Measurements from ENCODE around the gene KIF26B. TPM values are rescaled to one million over a fixed set of nuclear protein-coding genes. Genes with fewer than 3 reads are reported as not detected.
"Not testable (repeated sequence)": the region's sequence is repeated elsewhere in the genome, so short reads cannot be mapped to it uniquely, and the experiment has no call there.

The KIF26B gene
- total and polyA plus RNA-seq, 5 donors, result 0.11 to 0.41 (median 0.29) TPM

- Histone ChIP-seq H3K9me3 (ENCODE audit: control insufficient read depth, low read length) (no peaks in the 10 kb centered on the region), H3K4me1 (ENCODE audit: control insufficient read depth, insufficient read depth, low read length) (no peaks in the 10 kb centered on the region), H3K4me3 (ENCODE audit: low read length) (no peak overlapping the region), H3K27ac (ENCODE audit: low read length) (no peak overlapping the region), H3K27me3 (ENCODE audit: control insufficient read depth, insufficient read depth) (no peaks in the 10 kb centered on the region)
- intact Hi-C loops (cut with DNase I), result no loop called here
- ATAC-seq (peak in 1 of 2 donors; percentile 93), DNase-seq (peak in 1 of 3 donors; percentile 36)
- WGBS, result 56% methylated on average over 25 of the region's 25 CpGs
Observed at GRCh38 chr1:245345191-245345884, 190.6 kb downstream of the KIF26B start.

GRCh38 chr1:245348626-245349025 is 193.8 kb downstream of the KIF26B start:
- no peaks in the 10 kb centered on the region for H3K9me3 ChIP-seq (ENCODE audit: control insufficient read depth, low read length)
- H3K27ac ChIP-seq (ENCODE audit: low read length), result no peak overlapping the region
- no peaks in the 10 kb centered on the region for H3K27me3 ChIP-seq (ENCODE audit: control insufficient read depth, insufficient read depth)
- 92% methylated on average over 9 of the region's 9 CpGs for WGBS
- ATAC-seq (no peak), DNase-seq (no peak)
- intact Hi-C loops (cut with DNase I), result no loop called here
- no peaks in the 10 kb centered on the region for H3K4me1 ChIP-seq (ENCODE audit: control insufficient read depth, insufficient read depth, low read length)
- no peak overlapping the region for H3K4me3 ChIP-seq (ENCODE audit: low read length)

GRCh38 chr1:245353411-245353810 is 198.6 kb downstream of the KIF26B start:
- Histone ChIP-seq H3K9me3 (ENCODE audit: control insufficient read depth, low read length) (no peaks in the 10 kb centered on the region), H3K27ac (ENCODE audit: low read length) (no peak overlapping the region), H3K4me3 (ENCODE audit: low read length) (no peak overlapping the region), H3K27me3 (ENCODE audit: control insufficient read depth, insufficient read depth) (no peaks in the 10 kb centered on the region), H3K4me1 (ENCODE audit: control insufficient read depth, insufficient read depth, low read length) (no peaks in the 10 kb centered on the region)
- intact Hi-C loops (cut with DNase I), result no loop called here
- ATAC-seq, result no peak
- no peak for DNase-seq
- 87% methylated on average over 7 of the region's 7 CpGs for WGBS

- no peak overlapping the region for H3K4me3 ChIP-seq (ENCODE audit: low read length)
- no peaks in the 10 kb centered on the region for H3K27me3 ChIP-seq (ENCODE audit: control insufficient read depth, insufficient read depth)
- DNase-seq (no peak), ATAC-seq (no peak)
- WGBS, result 92% methylated on average over 19 of the region's 19 CpGs
- intact Hi-C loops (cut with DNase I), result no loop called here
- no peaks in the 10 kb centered on the region for H3K4me1 ChIP-seq (ENCODE audit: control insufficient read depth, insufficient read depth, low read length)
- H3K27ac ChIP-seq (ENCODE audit: low read length), result no peak overlapping the region
- no peaks in the 10 kb centered on the region for H3K9me3 ChIP-seq (ENCODE audit: control insufficient read depth, low read length)
Observed at GRCh38 chr1:245353915-245354775, 199.4 kb downstream of the KIF26B start.

GRCh38 chr1:245355851-245356630 is 201.3 kb downstream of the KIF26B start:
- H3K27me3 ChIP-seq (ENCODE audit: control insufficient read depth, insufficient read depth); ATAC-seq; H3K4me1 ChIP-seq (ENCODE audit: control insufficient read depth, insufficient read depth, low read length); H3K27ac ChIP-seq (ENCODE audit: low read length); DNase-seq; H3K4me3 ChIP-seq (ENCODE audit: low read length); intact Hi-C loops (cut with DNase I); H3K9me3 ChIP-seq (ENCODE audit: control insufficient read depth, low read length): not testable (repeated sequence)
- WGBS, result 92% methylated on average over 14 of the region's 14 CpGs

GRCh38 chr1:245356891-245357585 is 202.3 kb downstream of the KIF26B start:
- Histone ChIP-seq H3K27ac (ENCODE audit: low read length) (no peak overlapping the region), H3K4me1 (ENCODE audit: control insufficient read depth, insufficient read depth, low read length) (no peaks in the 10 kb centered on the region), H3K27me3 (ENCODE audit: control insufficient read depth, insufficient read depth) (no peaks in the 10 kb centered on the region), H3K9me3 (ENCODE audit: control insufficient read depth, low read length) (no peaks in the 10 kb centered on the region), H3K4me3 (ENCODE audit: low read length) (no peak overlapping the region)
- intact Hi-C loops (cut with DNase I), result no loop called here
- ATAC-seq (no peak), DNase-seq (no peak)
- 91% methylated on average over 10 of the region's 10 CpGs for WGBS

- ATAC-seq; H3K9me3 ChIP-seq (ENCODE audit: control insufficient read depth, low read length); H3K27me3 ChIP-seq (ENCODE audit: control insufficient read depth, insufficient read depth); H3K4me3 ChIP-seq (ENCODE audit: low read length); H3K4me1 ChIP-seq (ENCODE audit: control insufficient read depth, insufficient read depth, low read length); intact Hi-C loops (cut with DNase I); DNase-seq; H3K27ac ChIP-seq (ENCODE audit: low read length): not testable (repeated sequence)
- WGBS, result 94% methylated on average over 12 of the region's 12 CpGs
Observed at GRCh38 chr1:245359101-245359680, 204.4 kb downstream of the KIF26B start.

GRCh38 chr1:245361065-245361464 is 206.3 kb downstream of the KIF26B start:
- WGBS, result 94% methylated on average over 11 of the region's 11 CpGs

GRCh38 chr1:245361951-245362350 is 207.2 kb downstream of the KIF26B start:
- DNase-seq, result no peak
- intact Hi-C loops (cut with DNase I), result loop anchor here in 1 of 4 donors (10.0 kb wide), 1 partner anchor 207 kb away; the partner anchor contains the start of gene KIF26B
- 95% methylated on average over 15 of the region's 15 CpGs for WGBS
- no peak overlapping the region for H3K4me3 ChIP-seq (ENCODE audit: low read length)
- H3K27me3 ChIP-seq (ENCODE audit: control insufficient read depth, insufficient read depth), result no peaks in the 10 kb centered on the region
- no peak overlapping the region for H3K27ac ChIP-seq (ENCODE audit: low read length)
- no peak for ATAC-seq
- no peaks in the 10 kb centered on the region for H3K9me3 ChIP-seq (ENCODE audit: control insufficient read depth, low read length)
- H3K4me1 ChIP-seq (ENCODE audit: control insufficient read depth, insufficient read depth, low read length), result no peaks in the 10 kb centered on the region

More at GRCh38 chr1:245361065-245361464, 206.3 kb downstream of the KIF26B start:
- H3K27ac ChIP-seq (ENCODE audit: low read length), result no peak overlapping the region
- H3K9me3 ChIP-seq (ENCODE audit: control insufficient read depth, low read length), result no peaks in the 10 kb centered on the region
- no peak for ATAC-seq
- intact Hi-C loops (cut with DNase I), result loop anchor here in 1 of 4 donors (10.0 kb wide), 1 partner anchor 206 kb away; the partner anchor contains the start of gene KIF26B
- no peak for DNase-seq
- H3K4me1 ChIP-seq (ENCODE audit: control insufficient read depth, insufficient read depth, low read length), result no peaks in the 10 kb centered on the region
- H3K4me3 ChIP-seq (ENCODE audit: low read length), result no peak overlapping the region
- no peaks in the 10 kb centered on the region for H3K27me3 ChIP-seq (ENCODE audit: control insufficient read depth, insufficient read depth)
